Smooth muscle cell (in vitro differentiated cells): ENCODE results near the gene RPL34. TPM values are rescaled to one million over a fixed set of nuclear protein-coding genes. Genes with fewer than 3 reads are reported as not detected.

Source experiments
- DNase-seq: peaks from one replicate; lab custom pipeline; 2025; ENCODE audit not compliant: unreplicated experiment; lab: John Stamatoyannopoulos, UW
- H2AFZ ChIP-seq: fragments of 200-600 bp; sonication (generic); 2 replicates; pipeline ENCODE4 v1.6.0; 2016; ENCODE audit warnings: antibody characterized with exemption, low read depth, mild to moderate bottlenecking
- H3F3A ChIP-seq: fragments of 200-600 bp; sonication (generic); 2 replicates; pipeline ENCODE4 v1.6.0; 2017; ENCODE audit warnings: antibody characterized with exemption, low read depth
- H3K27ac ChIP-seq: fragments of 200-600 bp; sonication (generic); 2 replicates; pipeline ENCODE4 v1.5.1; 2016; ENCODE audit warnings: low read depth, mild to moderate bottlenecking
- H3K27me3 ChIP-seq: fragments of 200-600 bp; sonication (generic); 2 replicates; pipeline ENCODE4 v1.6.1; 2016; ENCODE audit warnings: low read depth, mild to moderate bottlenecking
- H3K36me3 ChIP-seq: fragments of 200-600 bp; sonication (generic); 2 replicates; pipeline ENCODE4 v1.5.1; 2016; ENCODE audit warnings: low read depth
- H3K4me1 ChIP-seq: fragments of 200-600 bp; sonication (generic); 2 replicates; pipeline ENCODE4 v1.5.1; 2016; ENCODE audit warnings: low read depth
- H3K4me2 ChIP-seq: fragments of 200-600 bp; sonication (generic); 2 replicates; pipeline ENCODE4 v1.6.0; 2016; ENCODE audit warnings: mild to moderate bottlenecking
- H3K4me3 ChIP-seq: fragments of 200-600 bp; sonication (generic); 2 replicates; pipeline ENCODE4 v1.5.1; 2016; ENCODE audit warnings: mild to moderate bottlenecking
- H3K79me2 ChIP-seq: fragments of 200-600 bp; sonication (generic); 2 replicates; pipeline ENCODE4 v1.6.0; 2016; ENCODE audit warnings: low read depth, mild to moderate bottlenecking
- H3K9ac ChIP-seq: fragments of 200-600 bp; sonication (generic); 2 replicates; pipeline ENCODE4 v1.6.0; 2016; ENCODE audit warnings: low read depth
- H3K9me3 ChIP-seq: fragments of 200-600 bp; sonication (generic); replicated peaks from 2 replicates; pipeline ENCODE4 v1.5.1; 2016; ENCODE audit warnings: low read depth
- H4K20me1 ChIP-seq: fragments of 200-600 bp; sonication (generic); 2 replicates; pipeline ENCODE4 v1.6.0; 2016; ENCODE audit warnings: low read depth
- CTCF ChIP-seq: fragments of 200-600 bp; sonication (generic); IDR thresholded peaks from 2 replicates; pipeline ENCODE4 v1.5.1; 2017; ENCODE audit warnings: borderline replicate concordance, mild to moderate bottlenecking, antibody characterized with exemption; ENCODE audit not compliant: insufficient read depth, poor library complexity, severe bottlenecking
- WGBS: methylation state at CpG from one replicate; pipeline ENCODE4 v1.1.7; 2016; ENCODE audit warnings: low lambda C conversion rate; 5-methylcytosine and 5-hydroxymethylcytosine counted together
- polyA plus RNA-seq: library from polyadenylated mRNA; unstranded; fragments of >200 nt; fragmentation: Nextera tagmentation; extraction: Ambion mirVana; gene quantifications from 2 replicates; pipeline ENCODE4 v1.2.1, GENCODE V29; 2016
- total RNA-seq: library from RNA; depleted of rRNA; stranded (reverse); fragments of >200 nt; gene quantifications from 2 replicates; pipeline ENCODE4 v1.2.3, GENCODE V29; 2014

Gene RPL34
- total and polyA plus RNA-seq, 2 experiments from 2014 or later: 695 to 1,362 TPM

DNA sequence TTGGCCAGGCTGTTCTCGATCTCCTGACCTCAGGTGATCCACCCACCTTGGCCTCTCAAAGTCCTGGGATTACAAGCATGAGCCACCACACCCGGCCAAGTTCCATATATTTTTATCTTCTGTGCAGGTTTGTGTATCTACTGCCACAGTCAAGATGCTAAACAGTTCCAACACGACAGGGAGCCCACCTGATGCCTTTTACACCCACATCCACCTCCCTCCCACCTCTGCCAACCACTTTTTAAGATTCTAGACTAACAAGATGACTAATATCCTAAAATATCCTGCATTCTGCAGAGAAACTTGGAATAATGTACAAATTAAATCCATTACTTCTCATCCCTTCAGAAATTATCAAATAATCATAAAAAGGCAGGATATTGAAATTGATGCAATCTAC lies 19.3 kb upstream of the RPL34 start:
- Histone ChIP-seq H3K4me2 (no peak overlapping the region), H3K4me3 (no peak overlapping the region), H3K9ac (no peak overlapping the region), H3K79me2 (no peaks in the 10 kb centered on the region), H2AFZ (no peak overlapping the region), H3K27ac (no peak overlapping the region), H3K36me3 (no peaks in the 10 kb centered on the region), H4K20me1 (no peaks in the 10 kb centered on the region), H3F3A (peaks cover 4% of the 10 kb centered on the region), H3K9me3 (no peaks in the 10 kb centered on the region), H3K4me1 (no peaks in the 10 kb centered on the region), H3K27me3 (no peaks in the 10 kb centered on the region)
- TF ChIP-seq CTCF: no peak
- 78% methylated on average over 3 of the region's 3 CpGs for WGBS
- DNase-seq: no peak

- H3K9me3 ChIP-seq: no peaks in the 10 kb centered on the region
- no peak overlapping the region for H3K4me3 ChIP-seq
- H2AFZ ChIP-seq: no peak overlapping the region
- no peak overlapping the region for H3K4me2 ChIP-seq
- no peaks in the 10 kb centered on the region for H3K79me2 ChIP-seq
- no peaks in the 10 kb centered on the region for H4K20me1 ChIP-seq
- no peak overlapping the region for H3K9ac ChIP-seq
- no peaks in the 10 kb centered on the region for H3K27me3 ChIP-seq
- no peaks in the 10 kb centered on the region for H3K36me3 ChIP-seq
- WGBS: 91% methylated on average over 1 of the region's 1 CpG
- H3K4me1 ChIP-seq: no peaks in the 10 kb centered on the region
- TF ChIP-seq CTCF: no peak
- H3F3A ChIP-seq: no peaks in the 10 kb centered on the region
- no peak overlapping the region for H3K27ac ChIP-seq
- no peak for DNase-seq
Observed at GRCh38 chr4:108601532-108601931, 18.8 kb upstream of the RPL34 start.

- Histone ChIP-seq H3K9me3 (no peaks in the 10 kb centered on the region), H3K4me2 (no peak overlapping the region), H3K36me3 (no peaks in the 10 kb centered on the region), H3K4me3 (no peak overlapping the region), H3K27me3 (no peaks in the 10 kb centered on the region), H3K9ac (no peak overlapping the region), H3K79me2 (no peaks in the 10 kb centered on the region), H4K20me1 (no peaks in the 10 kb centered on the region), H2AFZ (no peak overlapping the region), H3K27ac (no peak overlapping the region), H3F3A (no peaks in the 10 kb centered on the region), H3K4me1 (no peaks in the 10 kb centered on the region)
- 81% methylated on average over 3 of the region's 3 CpGs for WGBS
- TF ChIP-seq CTCF: no peak
- DNase-seq: no peak
Observed at GRCh38 chr4:108602163-108602562, 18.2 kb upstream of the RPL34 start.

DNA sequence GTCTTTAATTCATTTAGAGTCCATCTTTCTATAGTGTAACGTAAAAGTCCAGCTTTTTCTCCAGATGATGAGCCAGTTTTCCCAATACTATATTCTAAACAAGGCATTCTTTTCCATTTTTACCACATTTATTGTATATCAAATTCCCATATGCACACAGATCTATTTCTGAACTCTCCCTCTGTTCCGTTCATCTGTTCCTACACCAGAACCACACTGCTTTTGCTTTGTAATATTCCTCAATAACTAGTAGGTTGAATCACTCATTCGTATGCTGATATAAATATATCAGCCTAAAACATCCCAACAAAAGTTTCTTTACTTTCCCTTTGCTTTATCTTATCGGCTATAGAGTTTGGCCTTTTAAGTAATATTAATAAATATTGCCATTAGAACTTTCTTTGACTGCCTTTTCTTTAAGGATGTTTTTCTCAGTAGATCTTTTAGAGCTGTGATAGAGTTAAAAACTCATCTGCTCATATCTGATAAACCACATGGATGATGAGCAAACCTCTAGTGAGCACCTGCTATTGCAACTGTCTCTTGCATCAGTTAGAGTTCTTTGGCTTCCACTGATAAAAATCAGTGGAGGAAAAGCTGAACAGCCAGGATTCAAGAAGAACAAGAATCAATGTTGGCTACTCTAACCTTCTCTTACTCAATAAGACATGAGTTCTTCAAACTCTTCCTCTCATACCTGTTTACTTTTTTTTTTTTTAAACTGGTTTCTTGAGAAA lies 13.1 kb upstream of the RPL34 start:
- TF ChIP-seq CTCF: no peak
- WGBS: 80% methylated on average over 4 of the region's 4 CpGs

More for the DNA sequence above, 13.1 kb upstream of the RPL34 start:
- H3K27me3 ChIP-seq: no peaks in the 10 kb centered on the region
- H3K4me3 ChIP-seq: no peak overlapping the region
- H3K36me3 ChIP-seq: no peaks in the 10 kb centered on the region
- peaks cover under 1% of the 10 kb centered on the region for H3K4me1 ChIP-seq
- no peaks in the 10 kb centered on the region for H4K20me1 ChIP-seq
- no peaks in the 10 kb centered on the region for H3K79me2 ChIP-seq
- no peaks in the 10 kb centered on the region for H3F3A ChIP-seq
- H3K27ac ChIP-seq: no peak overlapping the region
- H3K9me3 ChIP-seq: no peaks in the 10 kb centered on the region
- no peak overlapping the region for H3K4me2 ChIP-seq
- DNase-seq: no peak
- no peak overlapping the region for H2AFZ ChIP-seq
- H3K9ac ChIP-seq: no peak overlapping the region
